Neuronal stem cell (in vitro differentiated cells): ENCODE results near the gene PNN.
A peak's percentile ranks its signal among the peaks of the same experiment; 100 is the strongest.
"Not testable (repeated sequence)": the region's sequence is repeated elsewhere in the genome, so short reads cannot be mapped to it uniquely, and the experiment has no call there.

Experiments
- DNase-seq: peaks from one replicate; pipeline ENCODE4 v3.0.0-alpha.2; 2013; ENCODE audit warnings: low spot score
- H2AFZ ChIP-seq: one replicate; pipeline ENCODE4 v1.6.1; 2013; ENCODE audit warnings: mild to moderate bottlenecking, low read length, inconsistent platforms
- H2AK5ac ChIP-seq: 2 replicates; pipeline ENCODE4 v1.6.1; 2013; ENCODE audit warnings: low read depth, mild to moderate bottlenecking, inconsistent platforms, low read length, moderate library complexity, mixed read lengths
- H2BK120ac ChIP-seq: 2 replicates; pipeline ENCODE4 v1.6.1; 2013; ENCODE audit warnings: low read depth, mild to moderate bottlenecking, inconsistent platforms, low read length, moderate library complexity, mixed read lengths
- H2BK12ac ChIP-seq: one replicate; pipeline ENCODE4 v1.6.1; 2013; ENCODE audit warnings: low read length, inconsistent platforms
- H2BK15ac ChIP-seq: 2 replicates; pipeline ENCODE4 v1.6.1; 2013; ENCODE audit warnings: mild to moderate bottlenecking, low read length, inconsistent platforms, mixed read lengths
- H2BK5ac ChIP-seq: one replicate; pipeline ENCODE4 v1.6.1; 2013; ENCODE audit warnings: inconsistent platforms, mild to moderate bottlenecking, low read length, moderate library complexity
- H3K14ac ChIP-seq: one replicate; pipeline ENCODE4 v1.6.1; 2013; ENCODE audit warnings: low read length, inconsistent platforms
- H3K18ac ChIP-seq: 2 replicates; pipeline ENCODE4 v1.6.1; 2013; ENCODE audit warnings: low read length, inconsistent platforms
- H3K23ac ChIP-seq: 2 replicates; pipeline ENCODE4 v1.6.1; 2013; ENCODE audit warnings: low read depth, mild to moderate bottlenecking, mixed read lengths, low read length, inconsistent platforms; ENCODE audit not compliant: poor library complexity
- H3K27ac ChIP-seq: replicated peaks from 3 replicates; pipeline ENCODE4 v1.5.1; 2013; ENCODE audit warnings: low read length, inconsistent platforms
- H3K27me3 ChIP-seq, 3 experiments: 2 replicates each; pipeline ENCODE4 v1.6.1; 2013; ENCODE audit warnings: low read length in 3 of 3, mild to moderate bottlenecking in 2 of 3, inconsistent platforms in 1 of 3, low read depth in 1 of 3, mixed read lengths in 1 of 3, moderate library complexity in 1 of 3; ENCODE audit not compliant: control insufficient read depth in 3 of 3, insufficient read depth in 3 of 3
- H3K36me3 ChIP-seq, 2 donors: replicated peaks in 1 of 2; 2 replicates each; pipeline ENCODE4 v1.6.1; 2013; ENCODE audit warnings: low read length in 2 of 2; ENCODE audit not compliant: control insufficient read depth in 2 of 2, insufficient read depth in 2 of 2
- H3K4ac ChIP-seq: 2 replicates; pipeline ENCODE4 v1.6.1; 2013; ENCODE audit warnings: inconsistent platforms, mild to moderate bottlenecking, low read length, moderate library complexity
- H3K4me1 ChIP-seq, 2 donors: 1 replicate in 1 of 2; 2 replicates in 1 of 2; pipeline ENCODE4 v1.6.1; 2013; ENCODE audit warnings: low read length in 2 of 2, low read depth in 1 of 2; ENCODE audit not compliant: control insufficient read depth in 2 of 2, insufficient read depth in 1 of 2
- H3K4me2 ChIP-seq: one replicate; pipeline ENCODE4 v1.6.1; 2013; ENCODE audit warnings: mild to moderate bottlenecking, low read length, inconsistent platforms; ENCODE audit not compliant: insufficient read depth, poor library complexity, severe bottlenecking
- H3K4me3 ChIP-seq, 2 donors: 2 replicates each; pipeline ENCODE4 v1.5.1; 2013; ENCODE audit warnings: low read length in 2 of 2, mild to moderate bottlenecking in 2 of 2, inconsistent platforms in 1 of 2, moderate library complexity in 1 of 2
- H3K79me1 ChIP-seq: one replicate; pipeline ENCODE4 v1.6.1; 2013; ENCODE audit warnings: low read depth, mild to moderate bottlenecking, inconsistent platforms, low read length, moderate library complexity
- H3K9ac ChIP-seq: one replicate; pipeline ENCODE4 v1.6.1; 2013; ENCODE audit warnings: mild to moderate bottlenecking, low read depth, low read length, inconsistent platforms; ENCODE audit not compliant: poor library complexity
- H3K9me3 ChIP-seq, 2 donors: replicated peaks in 1 of 2; 2 replicates each; pipeline versions ENCODE3 to v1.6.1; 2013; ENCODE audit warnings: low read length in 2 of 2, mild to moderate bottlenecking in 2 of 2, inconsistent platforms in 1 of 2, low read depth in 1 of 2, mixed read lengths in 1 of 2, moderate library complexity in 1 of 2; ENCODE audit not compliant: control insufficient read depth in 2 of 2, insufficient read depth in 1 of 2
- H4K8ac ChIP-seq: one replicate; pipeline ENCODE4 v1.6.1; 2013; ENCODE audit warnings: low read depth, mild to moderate bottlenecking, inconsistent platforms, low read length, moderate library complexity
- H4K91ac ChIP-seq: one replicate; pipeline ENCODE4 v1.6.1; 2013; ENCODE audit warnings: low read length, low read depth, mild to moderate bottlenecking, inconsistent platforms; ENCODE audit not compliant: poor library complexity
- WGBS, 2 donors: extraction: QIAGEN DNeasy Blood & Tissue Kit; methylation state at CpG; one replicate each; pipeline ENCODE4 v1.1.7; 2013; ENCODE audit warnings: missing lambda C conversion rate in 2 of 2, mixed read lengths in 1 of 2; ENCODE audit not compliant: insufficient read length in 2 of 2, insufficient replicate concordance in 1 of 2; ENCODE audit errors: extremely low coverage in 2 of 2; 5-methylcytosine and 5-hydroxymethylcytosine counted together

Gene PNN

DNA sequence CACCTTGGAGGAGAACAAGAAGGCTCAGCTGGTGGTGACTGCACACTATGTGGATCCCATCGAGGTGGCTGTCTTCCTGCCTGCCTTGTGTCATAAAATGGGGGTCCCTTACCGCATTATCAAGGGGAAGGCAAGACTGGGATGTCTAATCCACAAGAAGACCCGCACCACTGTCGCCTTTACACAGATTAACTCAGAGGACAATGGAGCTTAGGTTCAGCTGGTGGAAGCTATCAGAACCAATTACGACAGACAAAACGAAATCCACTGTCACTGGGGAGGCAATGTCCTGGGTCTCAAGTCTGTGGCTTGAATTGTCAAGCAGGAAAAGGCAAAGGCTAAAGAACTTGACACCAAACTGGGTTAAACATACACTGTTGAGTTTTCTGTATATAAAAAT lies 17.6 kb upstream of the PNN start:
- no peak overlapping the region for H3K4me2 ChIP-seq
- no peak overlapping the region for H3K4me3 ChIP-seq
- peaks cover 0 to 4% of the 10 kb centered on the region in 2 donors for H3K4me1 ChIP-seq
- H2BK5ac ChIP-seq, result no peak overlapping the region
- H3K36me3 ChIP-seq, result peaks cover 0 to 90% of the 10 kb centered on the region in 2 donors
- H2BK120ac ChIP-seq, result no peak overlapping the region
- no peak overlapping the region for H3K4ac ChIP-seq
- no peaks in the 10 kb centered on the region for H3K27me3 ChIP-seq
- H2BK15ac ChIP-seq, result no peak overlapping the region
- no peak overlapping the region for H4K8ac ChIP-seq
- no peak overlapping the region for H3K27ac ChIP-seq
- H3K18ac ChIP-seq, result peak overlapping the region; percentile 14
- peaks cover 2% of the 10 kb centered on the region for H3K79me1 ChIP-seq
- no CpG with 5 or more reads among the region's 6 CpGs for WGBS, 2 donors
- H3K23ac ChIP-seq, result no peak overlapping the region
- H3K14ac ChIP-seq, result no peak overlapping the region
- no peak overlapping the region for H2AK5ac ChIP-seq
- no peak overlapping the region for H2BK12ac ChIP-seq
- peaks cover 0 to 2% of the 10 kb centered on the region in 2 donors for H3K9me3 ChIP-seq
- H3K9ac ChIP-seq, result no peak overlapping the region
- H4K91ac ChIP-seq, result no peak overlapping the region
- H2AFZ ChIP-seq, result no peak overlapping the region
- no peak for DNase-seq

DNA sequence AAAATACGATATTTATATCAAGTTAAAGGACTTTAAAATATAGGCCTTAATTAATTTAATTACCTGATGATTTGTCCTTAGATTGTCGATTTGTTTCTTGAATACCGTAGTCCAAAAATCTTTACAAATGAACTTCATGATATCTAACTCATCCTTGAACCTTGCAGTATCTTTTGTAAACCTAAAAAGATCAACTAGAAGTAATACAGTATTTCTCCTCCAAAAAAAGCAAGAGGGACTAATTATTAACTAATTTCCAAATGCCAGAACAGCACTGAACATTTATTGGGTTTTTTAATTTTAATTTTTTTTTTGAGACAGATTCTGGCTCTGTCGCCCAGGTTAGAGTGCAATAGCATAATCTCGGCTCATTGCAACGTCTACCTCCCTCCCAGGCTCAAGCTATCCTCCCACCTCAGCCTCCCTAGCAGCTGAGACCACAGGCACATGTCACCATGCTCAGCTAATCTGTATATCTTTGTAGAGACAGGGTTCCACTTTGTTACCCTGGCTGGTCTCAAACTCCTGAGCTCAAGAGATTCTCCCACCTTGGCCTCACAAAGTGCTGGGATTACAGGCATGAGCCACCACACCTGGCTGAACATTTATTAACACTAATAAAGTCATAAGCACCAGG lies 16.7 kb upstream of the PNN start:
- Histone ChIP-seq H3K4me2 (no peak overlapping the region), H2BK15ac (no peak overlapping the region), H3K27ac (no peak overlapping the region), H3K14ac (no peak overlapping the region), H2BK12ac (no peak overlapping the region), H3K4ac (no peak overlapping the region), H2BK5ac (no peak overlapping the region), H4K91ac (no peak overlapping the region), H2AK5ac (no peak overlapping the region), H4K8ac (no peak overlapping the region), H3K23ac (no peak overlapping the region), H2BK120ac (no peak overlapping the region), H3K18ac (no peak overlapping the region), H3K27me3 (no peaks in the 10 kb centered on the region), H3K9me3 (peaks cover 0 to 2% of the 10 kb centered on the region in 2 donors), H3K9ac (no peak overlapping the region), H3K79me1 (peaks cover 2% of the 10 kb centered on the region), H3K4me3 (no peak overlapping the region), H2AFZ (no peak overlapping the region), H3K4me1 (peaks cover 0 to 4% of the 10 kb centered on the region in 2 donors), H3K36me3 (peaks cover 0 to 90% of the 10 kb centered on the region in 2 donors)
- WGBS, 2 donors, result no CpG with 5 or more reads among the region's 6 CpGs
- no peak for DNase-seq

DNA sequence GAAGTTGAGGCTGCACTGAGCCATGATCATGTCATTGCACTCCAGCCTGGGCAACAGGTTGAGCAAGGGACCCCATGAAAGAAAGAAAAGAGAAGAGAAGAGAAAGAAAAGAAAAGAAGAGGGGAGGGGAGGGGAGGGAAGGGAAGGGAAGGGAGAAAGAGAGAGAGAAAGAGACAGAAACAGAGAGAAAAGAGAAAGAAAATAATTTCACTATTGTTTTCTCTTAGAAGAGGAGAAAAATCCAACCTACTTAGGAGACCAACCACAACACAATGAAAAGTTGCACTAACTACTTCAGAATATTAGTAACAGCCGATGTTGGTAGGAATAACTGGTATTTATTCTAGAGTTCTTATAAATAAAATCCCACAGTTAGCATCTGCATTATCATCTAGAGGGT lies 14.6 kb upstream of the PNN start:
- no peak overlapping the region for H2AFZ ChIP-seq
- no peak overlapping the region for H3K4me2 ChIP-seq
- no peak overlapping the region for H3K4me3 ChIP-seq
- no peak overlapping the region for H2AK5ac ChIP-seq
- H3K79me1 ChIP-seq, result peaks cover 2% of the 10 kb centered on the region
- H3K4ac ChIP-seq, result no peak overlapping the region
- H3K14ac ChIP-seq, result no peak overlapping the region
- no CpG with 5 or more reads among the region's 1 CpG for WGBS, 2 donors
- H3K4me1 ChIP-seq, result peaks cover 0 to 4% of the 10 kb centered on the region in 2 donors
- no peak overlapping the region for H2BK5ac ChIP-seq
- no peak overlapping the region for H3K9ac ChIP-seq
- DNase-seq, result no peak
- H4K8ac ChIP-seq, result no peak overlapping the region
- no peak overlapping the region for H4K91ac ChIP-seq
- H3K36me3 ChIP-seq, result peaks cover 0 to 89% of the 10 kb centered on the region in 2 donors
- H3K27ac ChIP-seq, result no peak overlapping the region
- H3K9me3 ChIP-seq, result peaks cover 0 to 2% of the 10 kb centered on the region in 2 donors
- no peak overlapping the region for H3K18ac ChIP-seq
- no peaks in the 10 kb centered on the region for H3K27me3 ChIP-seq
- no peak overlapping the region for H2BK12ac ChIP-seq
- H2BK15ac ChIP-seq, result no peak overlapping the region
- H2BK120ac ChIP-seq, result no peak overlapping the region
- no peak overlapping the region for H3K23ac ChIP-seq

DNA sequence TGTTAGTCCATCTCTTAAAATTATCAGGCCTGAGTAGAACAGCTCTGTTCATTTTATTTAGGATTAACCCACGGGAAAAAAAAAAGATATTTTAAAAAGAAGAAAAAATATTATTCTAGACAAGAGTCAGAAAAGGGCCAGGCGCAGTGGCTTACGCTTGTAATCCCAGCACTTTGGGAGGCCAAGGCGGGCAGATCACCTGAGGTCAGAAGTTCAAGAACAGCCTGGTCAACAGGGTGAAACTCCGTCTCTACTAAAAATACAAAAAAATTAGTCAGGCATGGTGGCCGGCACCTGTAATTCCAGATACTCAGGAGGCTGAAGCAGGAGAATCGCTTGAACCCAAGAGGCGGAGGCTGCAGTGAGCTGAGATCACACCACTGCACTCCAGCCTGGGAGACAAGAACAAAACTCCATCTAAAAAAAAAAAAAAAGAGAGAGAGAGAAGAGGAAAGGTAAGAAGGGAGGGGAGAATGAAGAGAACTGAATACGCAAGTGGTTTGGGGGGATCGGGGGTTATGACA lies 7.2 kb upstream of the PNN start:
- Histone ChIP-seq H3K36me3 (peaks cover 0 to 40% of the 10 kb centered on the region in 2 donors), H3K4me1 (peaks cover 0 to 11% of the 10 kb centered on the region in 2 donors), H3K4me3 (peak overlapping the region in 1 of 2 donors; percentile 60)
- H4K8ac ChIP-seq, H2BK15ac ChIP-seq, H3K27me3 ChIP-seq, DNase-seq, H3K4ac ChIP-seq, H3K18ac ChIP-seq, H3K23ac ChIP-seq, H3K9me3 ChIP-seq, H3K9ac ChIP-seq, H2AK5ac ChIP-seq, H2AFZ ChIP-seq, H3K27ac ChIP-seq, H3K14ac ChIP-seq, H4K91ac ChIP-seq, H2BK12ac ChIP-seq, H3K4me2 ChIP-seq, H2BK5ac ChIP-seq, H2BK120ac ChIP-seq, H3K79me1 ChIP-seq: not testable (repeated sequence)
- no CpG with 5 or more reads among the region's 10 CpGs for WGBS, 2 donors
